NCI-H1417 treated with DMSO at 0.1 percent for 48 hours (cell line): ENCODE measurements around the gene SUN1.

ENCODE experiments used
- DNase-seq: peaks from one replicate; lab custom pipeline; 2025; lab: John Stamatoyannopoulos, UW

Gene SUN1

DNA sequence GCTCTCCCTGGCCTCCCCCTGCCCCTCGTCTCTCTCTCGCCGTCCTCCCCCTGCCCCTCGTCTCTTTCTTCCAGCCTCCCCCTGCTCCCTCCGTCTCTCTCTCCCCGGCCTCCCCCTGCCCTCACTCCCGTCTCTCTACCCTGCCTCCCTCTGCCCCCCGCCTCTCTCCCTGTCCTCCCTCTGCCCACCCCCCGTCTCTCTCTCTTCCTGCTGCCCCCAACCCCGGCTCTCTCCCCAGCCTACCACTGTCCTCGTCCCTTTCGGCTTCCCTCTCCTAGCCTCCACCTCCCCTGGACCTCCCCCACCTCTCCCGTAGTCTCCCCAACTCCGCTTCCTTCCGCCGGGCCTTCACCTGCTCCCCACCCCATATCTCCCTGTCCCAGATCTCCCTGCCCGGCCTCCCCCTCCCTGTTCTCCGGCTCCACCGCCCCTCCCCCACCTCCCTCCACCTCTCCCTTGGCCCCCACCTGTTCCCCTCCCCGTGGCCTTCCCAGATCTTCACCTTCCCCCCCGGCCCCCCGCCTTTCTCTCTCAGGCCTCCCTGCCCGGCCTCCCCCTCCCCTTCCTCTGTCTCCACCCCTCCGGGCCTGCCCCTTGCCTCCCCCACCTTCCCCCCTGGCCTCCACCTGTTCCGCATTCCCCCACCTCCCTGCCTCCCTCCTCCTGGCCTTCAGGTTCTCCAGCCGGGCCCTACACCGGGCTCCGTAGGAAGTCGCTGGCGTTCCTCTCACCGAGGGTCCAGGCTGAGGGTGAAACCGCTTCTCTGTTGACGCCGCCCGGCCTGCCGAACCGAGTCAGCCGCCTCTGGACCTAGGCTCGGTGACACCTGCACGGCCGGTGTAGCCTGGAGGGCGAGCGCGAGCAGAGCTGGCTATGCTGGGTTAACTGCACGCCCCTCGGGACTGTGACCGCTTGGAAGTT, 45.3 kb downstream of the SUN1 start:
- no peak for DNase-seq

DNA sequence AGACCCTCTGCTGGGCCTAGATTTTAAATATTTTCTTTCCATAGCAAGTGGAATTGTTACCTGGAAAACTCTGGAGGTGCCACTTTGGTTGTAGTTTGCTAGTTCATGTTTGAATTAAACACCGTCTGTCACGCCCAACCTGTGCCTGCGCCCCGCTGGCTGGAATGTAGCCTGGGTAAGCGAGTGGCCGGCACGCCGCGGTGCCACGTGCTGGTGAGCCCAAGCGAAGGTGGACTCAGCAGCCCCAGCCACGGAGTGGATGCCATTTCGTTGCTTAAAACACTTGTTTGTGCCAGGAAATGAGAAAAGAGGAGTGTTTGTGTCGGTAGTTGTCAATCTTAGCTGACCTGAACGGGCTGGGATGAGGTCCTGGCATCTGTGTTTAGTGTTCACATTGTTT, 46.8 kb downstream of the SUN1 start:
- DNase-seq, result no peak

DNA sequence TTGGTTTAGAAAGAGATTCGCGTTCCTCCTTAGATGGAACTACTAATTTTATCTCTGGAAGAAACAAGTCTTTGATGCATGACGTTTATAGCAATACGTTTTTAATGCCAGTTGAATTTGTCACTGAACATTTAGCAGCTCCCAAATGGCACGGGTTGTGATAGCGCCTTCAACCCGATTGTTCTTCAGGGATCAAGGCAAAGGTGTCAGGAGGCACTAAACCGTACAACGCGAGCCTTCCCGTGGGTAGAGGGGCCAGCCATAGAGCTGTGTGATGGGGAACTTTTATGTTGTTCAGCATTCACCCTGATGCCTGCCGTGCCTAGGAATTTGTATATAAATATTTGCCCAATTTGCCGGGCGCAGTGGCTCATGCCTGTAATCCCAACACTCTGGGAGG, 47.4 kb downstream of the SUN1 start:
- DNase-seq, result no peak

DNA sequence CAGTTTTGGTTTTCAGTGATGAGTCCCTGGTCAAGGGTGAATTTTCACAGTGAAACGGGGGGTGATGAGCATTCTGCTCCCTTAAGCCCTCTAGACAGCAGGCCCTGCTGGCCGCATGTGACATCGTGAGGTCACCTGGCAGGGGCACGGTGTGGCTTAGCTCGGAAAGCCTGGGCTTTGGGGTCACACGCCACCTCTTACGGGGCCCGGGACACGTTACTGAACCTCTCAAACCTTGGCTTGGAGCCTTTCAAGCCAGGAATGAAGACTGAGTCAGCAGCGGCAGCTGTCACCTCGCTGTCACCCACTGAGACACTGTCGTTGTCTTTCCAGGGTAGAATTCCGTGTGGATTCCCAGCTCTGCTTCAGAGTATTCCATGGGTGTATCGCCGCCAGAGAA, 48.2 kb downstream of the SUN1 start:
- DNase-seq, result no peak

DNA sequence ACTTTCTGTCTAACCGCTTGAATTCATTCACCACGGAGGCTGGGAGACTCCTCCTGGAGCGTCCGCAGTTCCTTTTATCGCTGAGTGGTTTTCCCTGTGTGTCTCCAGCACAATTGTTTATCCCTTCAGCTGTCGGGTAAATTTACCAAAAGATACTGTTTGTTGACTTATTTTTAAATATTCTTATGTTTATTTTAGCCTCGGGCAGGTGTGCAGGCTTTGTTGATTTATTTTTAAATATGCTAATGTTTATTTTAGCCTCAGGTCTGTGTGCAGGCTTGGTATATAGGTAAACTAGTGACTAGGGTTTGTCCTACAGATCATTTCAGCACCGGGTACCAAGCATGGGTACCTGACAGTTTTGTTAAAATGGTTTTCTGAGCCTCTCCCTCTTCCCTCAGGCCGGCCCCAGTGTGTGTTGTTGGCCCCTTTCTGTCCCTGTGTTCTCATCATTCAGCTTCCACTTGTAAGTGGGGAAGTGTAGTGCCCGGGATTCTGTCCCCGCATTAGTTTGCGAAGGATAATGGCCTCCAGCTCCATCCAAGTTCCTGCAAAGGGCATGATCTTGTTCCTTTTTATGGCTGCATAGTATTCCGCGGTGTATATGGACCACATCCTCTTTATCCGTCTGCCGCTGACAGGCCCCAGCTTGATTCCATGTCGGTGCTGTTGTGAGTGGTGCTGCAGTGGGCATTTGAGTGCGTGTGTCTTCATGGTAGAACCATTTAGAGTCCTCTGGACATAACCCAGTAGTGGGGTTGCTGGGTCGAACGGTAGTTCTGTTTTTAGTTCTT, 49.4 kb downstream of the SUN1 start:
- no peak for DNase-seq

DNA sequence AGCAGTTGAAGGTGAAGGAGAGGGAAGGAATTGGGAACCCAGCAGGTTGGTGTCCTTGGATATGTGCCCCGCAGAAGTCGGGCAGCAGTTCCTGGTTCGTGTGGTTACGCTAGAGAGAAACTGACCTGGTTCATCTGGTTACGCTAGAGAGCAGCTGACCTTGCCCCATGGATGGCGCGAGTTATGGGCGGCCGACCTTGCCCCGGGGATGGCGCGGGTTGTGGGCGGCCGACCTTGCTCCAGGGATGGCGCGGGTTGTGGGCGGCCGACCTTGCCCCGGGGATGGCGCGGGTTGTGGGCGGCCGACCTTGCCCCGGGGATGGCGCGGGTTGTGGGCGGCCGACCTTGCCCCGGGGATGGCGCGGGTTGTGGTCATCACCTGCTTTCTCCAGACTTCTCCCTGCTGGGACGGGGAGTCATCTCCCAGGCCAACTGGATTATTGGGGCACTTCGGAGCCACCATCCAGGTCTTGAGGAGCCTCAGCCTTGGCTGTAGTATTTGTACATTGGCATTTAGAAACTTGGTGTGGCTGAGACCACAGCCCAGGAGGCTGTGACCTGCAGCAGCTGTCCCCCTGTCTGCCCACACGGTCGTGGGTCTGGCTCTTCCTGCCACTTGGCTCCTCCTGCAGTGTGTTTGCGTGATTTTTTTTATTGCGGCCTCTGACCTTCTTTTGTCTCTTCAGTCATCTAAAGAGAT, 50.2 kb downstream of the SUN1 start:
- no peak for DNase-seq

DNA sequence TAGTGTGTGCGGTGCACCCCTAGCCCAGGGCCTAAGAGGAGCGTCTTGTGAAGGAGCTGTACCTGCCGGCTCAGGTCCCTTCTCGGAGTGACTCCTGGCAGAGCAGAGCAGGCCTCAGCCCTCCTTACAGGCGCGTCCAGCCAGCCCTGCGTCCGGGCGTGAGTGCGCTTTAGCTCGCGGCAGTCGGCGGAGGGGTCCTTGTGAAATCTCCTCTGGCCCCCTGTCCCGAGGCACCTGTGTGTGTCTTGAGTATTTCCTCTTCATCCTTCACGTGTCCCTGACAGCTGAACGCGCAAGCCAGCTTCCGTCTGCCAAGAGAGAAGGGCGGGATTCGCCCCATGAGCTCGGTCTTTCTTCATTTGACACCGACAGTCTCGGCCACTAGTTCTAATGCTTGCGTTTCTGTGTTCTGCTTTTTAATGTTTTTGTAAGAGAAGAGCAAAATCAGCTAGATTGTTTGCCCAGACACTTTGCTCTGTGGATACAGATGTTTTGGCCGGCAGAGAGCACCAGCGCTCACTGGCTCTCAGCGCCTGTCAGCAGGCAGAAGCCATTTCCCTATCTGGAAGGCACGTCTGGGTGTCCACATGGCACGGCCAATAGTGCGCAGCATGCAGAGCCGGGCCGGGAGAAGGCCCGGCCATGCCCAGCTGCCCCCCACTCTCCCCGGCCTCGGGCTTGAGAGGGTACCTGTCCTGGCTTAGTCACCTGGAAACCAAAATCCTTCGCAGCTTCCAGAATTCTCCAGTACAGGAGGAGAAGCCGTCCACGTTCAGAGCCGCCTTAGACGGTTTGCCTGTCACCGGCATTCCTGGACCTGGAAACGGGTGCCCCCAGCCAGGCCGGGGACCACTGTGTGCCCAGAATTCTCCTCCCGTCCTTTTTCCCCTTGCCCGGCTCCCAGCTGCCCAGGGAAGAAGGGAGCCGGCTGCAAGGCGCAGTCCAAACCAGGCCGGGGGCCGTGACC, 51.1 kb downstream of the SUN1 start:
- no peak for DNase-seq

DNA sequence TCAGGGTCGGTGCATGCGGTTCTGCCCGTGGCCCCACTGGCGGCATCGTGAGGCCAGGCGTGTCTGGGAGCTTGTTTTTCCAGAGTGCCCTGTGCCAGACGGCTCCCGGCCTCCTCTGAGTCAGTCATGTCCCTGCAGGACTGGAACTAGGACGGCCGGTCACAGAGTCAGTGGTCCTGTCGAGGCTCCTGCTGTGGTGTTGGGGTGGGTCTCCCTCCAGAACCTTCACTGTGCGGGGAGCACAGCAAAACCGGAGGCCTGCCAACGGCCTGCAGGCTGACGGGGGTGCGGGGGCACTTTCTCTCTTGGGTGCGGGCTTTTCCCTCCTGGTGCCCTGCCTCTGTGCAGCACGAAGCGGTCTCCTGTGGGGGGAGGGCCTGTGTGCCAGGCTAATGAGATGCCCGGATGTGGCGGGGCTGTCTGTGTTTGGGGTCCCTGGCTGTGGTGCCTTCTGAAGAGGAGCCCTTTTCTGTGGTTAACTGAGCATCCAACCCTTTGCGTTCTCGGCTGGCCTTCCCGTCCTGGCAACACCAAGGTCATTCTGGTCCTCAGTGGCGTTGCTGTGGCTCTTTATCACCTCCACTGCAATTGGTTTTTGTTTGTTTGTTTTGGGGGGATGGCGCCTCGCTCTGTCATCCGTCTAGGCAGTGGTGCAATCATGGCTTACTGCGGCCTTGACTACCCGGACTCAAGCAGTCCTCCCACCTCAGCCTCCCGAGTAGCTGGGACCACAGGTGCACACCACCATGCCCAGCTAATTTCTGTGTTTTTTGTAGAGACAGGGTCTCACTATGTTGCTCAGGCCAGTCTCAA, 52.1 kb downstream of the SUN1 start:
- no peak for DNase-seq

DNA sequence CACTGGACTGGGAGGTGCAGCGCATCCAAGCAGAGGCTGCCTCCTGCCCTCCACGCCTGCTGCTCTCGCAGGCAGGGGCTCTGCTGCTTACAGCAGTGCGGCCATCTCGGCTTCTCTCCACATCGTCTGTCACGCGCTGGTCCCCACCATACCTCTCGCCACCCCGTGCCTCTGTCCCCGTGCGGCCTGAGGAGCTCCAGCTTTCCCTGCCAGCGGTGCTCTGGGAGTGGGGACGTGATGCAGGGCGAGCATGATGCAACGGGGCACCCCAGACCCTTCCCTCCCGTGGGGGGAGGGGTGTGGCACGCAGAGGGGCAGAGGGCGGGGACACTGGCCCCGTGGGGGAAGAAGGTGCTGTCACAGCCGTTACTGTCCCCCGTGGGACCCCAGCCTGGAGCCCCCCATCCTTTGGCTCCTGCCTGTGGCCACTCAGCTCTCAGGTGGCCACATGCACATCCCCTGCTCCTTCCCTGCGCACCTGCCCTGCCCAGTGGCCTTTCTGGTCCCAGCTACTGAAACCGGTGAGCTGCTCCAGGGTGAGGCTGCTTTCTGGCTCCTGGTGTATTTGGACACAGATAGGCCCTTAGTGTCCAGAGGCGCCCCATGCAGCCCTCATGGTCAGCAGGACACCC, 53.1 kb downstream of the SUN1 start:
- DNase-seq, result no peak

DNA sequence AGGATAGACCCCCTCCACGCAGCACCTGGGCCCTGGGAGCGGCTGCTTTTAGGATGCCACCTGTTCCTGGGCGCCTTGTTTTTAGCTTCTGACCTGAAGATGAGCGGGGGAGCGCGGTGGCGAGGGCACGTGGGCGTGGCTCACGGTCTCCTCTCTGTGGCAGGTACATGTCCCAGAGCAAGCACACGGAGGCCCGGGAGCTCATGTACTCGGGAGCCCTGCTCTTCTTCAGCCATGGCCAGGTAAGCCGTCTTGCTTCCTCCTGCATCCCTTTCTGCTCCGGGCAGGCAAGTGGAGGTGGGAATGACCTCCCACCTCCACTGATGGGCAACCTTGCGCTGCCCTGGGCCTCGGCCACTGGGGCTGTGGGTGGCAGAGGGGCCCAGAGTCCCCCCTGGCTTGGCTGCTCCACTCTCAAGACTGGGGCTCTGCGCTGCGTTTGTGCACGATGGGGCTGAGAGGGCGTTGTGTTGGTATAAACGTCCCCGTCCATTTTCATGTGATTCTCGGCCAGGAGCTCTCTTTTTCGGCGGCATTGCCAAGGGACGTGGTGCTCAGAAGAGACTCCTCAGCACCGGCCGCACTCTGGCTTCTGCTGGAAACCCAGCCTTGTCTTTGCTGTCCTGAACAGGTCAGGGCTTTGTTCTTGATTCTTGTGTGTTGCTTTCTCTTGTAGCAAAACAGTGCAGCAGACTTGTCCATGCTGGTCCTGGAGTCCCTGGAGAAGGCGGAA, 53.8 kb downstream of the SUN1 start:
- no peak for DNase-seq

DNA sequence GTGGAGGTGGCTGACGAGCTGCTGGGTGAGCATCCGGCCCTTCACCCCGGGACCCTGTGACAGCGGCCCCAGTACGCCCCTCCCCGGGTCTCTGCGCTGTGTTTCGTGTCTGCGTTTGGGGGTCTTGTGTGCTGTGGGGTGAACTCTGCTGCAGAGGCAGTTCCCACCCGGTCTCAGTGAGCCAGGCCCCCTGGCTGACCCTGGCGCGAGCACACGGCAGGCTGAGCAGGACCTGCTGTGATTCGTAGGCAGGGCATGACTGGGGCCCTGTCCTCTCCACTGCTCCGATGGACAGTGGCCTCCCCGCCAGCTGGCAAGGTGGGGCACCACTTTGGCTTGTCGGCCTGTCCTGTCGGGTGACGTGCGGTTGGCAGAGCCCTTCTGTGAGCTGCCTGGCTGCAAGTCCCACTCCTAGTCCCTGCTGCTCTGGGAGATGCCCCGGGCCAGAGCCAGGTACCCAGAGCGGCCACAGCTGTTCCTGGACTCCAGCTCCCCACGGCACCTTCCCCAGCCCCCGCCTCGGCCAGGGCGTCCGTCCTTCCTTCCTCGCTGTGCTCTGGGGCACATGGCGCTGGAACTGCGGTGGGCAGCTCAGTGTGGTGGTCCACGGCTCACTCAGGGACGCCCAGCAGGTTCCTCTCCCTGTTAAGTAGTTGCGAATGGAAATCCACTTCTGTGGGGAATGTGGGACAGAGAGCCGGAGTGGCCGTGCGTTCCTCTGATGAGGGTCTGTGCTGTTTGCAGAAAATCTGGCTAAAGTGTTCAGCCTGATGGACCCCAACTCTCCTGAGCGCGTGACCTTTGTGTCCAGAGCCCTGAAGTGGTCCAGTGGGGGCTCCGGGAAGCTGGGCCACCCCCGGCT, 54.6 kb downstream of the SUN1 start:
- no peak for DNase-seq

DNA sequence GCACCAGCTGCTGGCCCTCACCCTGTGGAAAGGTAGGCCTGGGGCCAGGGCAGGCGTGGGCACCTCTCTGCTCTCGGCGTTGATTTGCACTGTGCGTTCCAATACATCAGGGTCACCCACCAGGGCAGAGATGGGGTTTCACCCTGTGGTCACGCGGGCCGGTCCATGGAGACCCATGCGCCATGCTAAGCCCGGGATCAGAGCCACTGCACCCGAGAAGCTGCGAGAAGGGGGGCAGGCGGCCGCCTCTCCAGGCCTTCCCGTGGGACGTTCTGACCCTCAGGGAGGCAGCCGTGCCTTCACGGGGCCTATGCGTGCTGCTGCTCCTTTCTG, 55.2 kb downstream of the SUN1 start:
- DNase-seq, result no peak

DNA sequence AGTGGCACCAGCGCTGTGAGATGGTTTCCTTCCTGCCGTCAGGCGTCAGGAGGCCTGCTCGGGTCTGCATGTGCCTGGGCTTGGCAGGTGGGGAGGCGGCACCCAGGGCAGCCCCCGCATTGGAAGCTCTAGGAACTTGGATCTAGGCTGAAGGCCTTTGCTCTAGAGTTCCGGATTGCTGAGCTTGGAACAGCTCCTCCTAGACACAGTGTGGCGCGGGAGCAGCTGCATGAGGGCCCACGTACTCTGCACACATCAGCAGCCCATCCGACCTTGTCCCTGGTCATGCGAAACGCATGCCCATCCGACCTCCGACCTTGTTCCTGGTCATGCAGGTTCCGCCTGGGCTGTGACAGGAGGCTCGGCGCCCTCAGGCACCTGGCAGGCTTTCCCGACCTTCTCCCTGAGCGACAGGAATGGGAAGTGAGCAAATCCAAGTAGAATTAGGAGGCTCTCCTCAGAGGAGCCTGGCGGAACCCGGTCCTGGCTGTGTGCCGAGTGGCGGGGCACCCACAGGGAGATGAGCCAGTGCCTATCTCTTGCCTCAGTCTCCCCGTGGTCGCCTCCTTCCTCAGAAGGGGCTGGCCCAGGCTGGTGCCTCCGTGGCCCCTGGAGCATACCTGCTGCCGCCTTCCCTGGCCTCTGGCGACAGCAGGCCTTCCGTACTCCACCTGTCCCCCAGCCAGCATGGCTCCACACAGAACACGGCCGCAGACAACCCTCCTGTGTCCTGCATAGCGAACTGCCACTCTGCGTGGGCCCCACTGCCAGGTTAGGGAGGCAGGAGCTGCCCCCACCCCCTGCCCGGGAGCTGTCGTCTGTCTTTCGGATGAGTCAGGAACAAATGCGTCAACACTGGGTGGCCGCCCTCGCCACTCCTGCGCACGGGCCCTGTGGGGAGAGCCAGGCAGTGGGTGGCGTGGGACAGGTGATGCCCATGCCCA, 56.1 kb downstream of the SUN1 start:
- no peak for DNase-seq

DNA sequence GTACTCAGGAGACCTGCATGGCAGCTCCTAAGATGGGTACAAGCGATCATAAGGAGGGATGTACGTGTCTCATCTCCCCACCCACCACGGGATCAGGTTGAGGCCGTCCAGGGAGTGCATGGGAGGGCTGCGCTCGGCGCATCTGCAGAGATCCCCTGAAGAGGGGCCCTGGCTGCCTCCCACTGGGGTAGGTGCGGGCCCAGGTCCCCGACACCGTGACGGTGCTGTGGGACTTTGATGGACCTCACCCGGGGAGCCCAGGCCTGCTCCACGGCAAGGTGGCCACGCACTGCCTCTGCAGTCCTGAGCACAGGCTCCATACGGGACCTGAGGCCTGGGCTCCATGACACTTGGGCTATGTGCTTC, 56.7 kb downstream of the SUN1 start:
- no peak for DNase-seq

DNA sequence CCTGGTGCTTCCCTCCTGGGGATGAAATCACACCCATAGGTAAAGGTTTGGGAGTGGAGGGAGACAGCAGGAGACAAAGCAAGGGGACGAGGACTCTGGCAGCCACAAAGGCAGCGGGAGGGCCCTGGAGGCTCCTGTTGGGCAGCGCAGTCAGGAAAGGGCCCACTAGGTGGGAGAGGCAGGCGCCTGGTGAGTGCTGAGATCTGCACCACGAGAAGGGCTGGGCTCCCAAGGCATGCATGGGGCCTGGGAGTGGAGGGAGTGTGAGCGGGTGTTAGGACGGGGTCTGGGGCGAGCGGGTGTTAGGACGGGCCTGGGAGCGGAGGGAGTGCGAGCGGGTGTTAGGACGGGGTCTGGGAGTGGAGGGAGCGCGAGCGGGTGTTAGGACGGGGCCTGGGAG, 57.1 kb downstream of the SUN1 start:
- DNase-seq, result no peak

DNA sequence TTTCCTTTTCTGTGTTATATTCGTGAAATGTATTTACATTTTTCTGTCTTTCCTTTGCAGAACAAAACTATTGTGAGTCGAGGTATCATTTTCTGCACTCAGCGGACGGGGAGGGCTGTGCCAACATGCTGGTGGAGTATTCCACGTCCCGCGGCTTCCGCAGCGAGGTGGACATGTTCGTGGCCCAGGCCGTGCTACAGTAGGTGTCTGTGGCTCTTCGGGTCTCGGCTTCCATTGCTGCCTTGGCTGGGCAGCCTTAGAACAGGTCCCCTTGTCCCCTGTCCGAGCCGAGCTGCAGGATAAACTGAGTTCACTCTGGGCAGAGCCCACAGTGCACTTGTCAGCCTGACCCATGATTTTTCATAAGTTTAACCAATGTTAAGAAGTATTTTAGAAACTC, 58.6 kb downstream of the SUN1 start:
- DNase-seq, result no peak

DNA sequence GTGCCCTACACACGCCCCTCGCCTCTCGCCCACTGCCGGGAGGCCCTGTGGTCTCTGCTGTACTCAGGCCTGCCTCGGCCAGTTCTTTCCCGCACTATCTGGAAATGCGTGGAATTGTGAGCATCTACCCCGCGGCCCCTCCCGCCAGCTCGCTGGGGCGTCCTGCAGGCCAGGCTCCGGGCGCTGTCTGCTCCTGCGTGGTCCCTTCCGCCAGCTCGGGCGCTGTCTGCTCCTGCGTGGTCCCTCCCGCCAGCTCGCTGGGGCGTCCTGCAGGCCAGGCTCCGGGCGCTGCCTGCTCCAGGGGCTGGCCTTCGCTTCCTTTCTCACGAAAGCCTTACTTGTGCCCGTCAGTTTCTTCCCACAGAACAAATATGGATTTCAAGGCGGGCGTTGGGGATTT, 59.0 kb downstream of the SUN1 start:
- DNase-seq, result no peak

DNA sequence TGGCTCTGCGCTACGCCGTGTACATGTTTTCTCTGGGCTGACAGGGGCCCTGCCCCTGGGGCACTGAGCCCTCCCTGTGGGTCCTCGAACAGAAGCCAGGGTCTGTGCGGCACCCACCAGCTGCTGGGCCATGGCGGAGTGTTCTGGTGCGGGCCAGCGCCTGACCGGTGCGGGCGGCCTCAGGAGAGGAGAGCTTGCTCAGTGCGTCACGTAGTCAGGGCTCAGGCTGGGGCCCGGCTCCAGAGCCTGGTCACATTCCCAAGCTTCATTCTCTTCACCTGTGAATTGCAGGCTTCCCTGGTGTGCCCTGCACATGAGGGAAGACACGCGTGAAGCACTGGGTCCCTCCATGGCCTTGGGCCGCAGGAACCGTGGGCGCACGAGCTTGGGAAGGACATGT, 59.5 kb downstream of the SUN1 start:
- no peak for DNase-seq
